Stimulated activated memory B cell treated with anti-CD40 and anti-IgM and Interleukin-4, amounts not matched to agents 10 μg/mL and 1 μg/mL and 100 μg/mL, for 72 hours (primary cell): ENCODE results near the gene NXN.
A peak's percentile ranks its signal among the peaks of the same experiment; 100 is the strongest.

Source experiments
- ATAC-seq: fragments of 150-1000 bp; cut with Tn5 transposase; 2 replicates; pipeline ENCODE4 v1.10.0; 2021
- H3K27ac Mint-ChIP-seq: one replicate; pipeline ENCODE4 v1.8.0; 2022; ENCODE audit warnings: mild to moderate bottlenecking, mixed read lengths
- H3K27me3 Mint-ChIP-seq: one replicate; pipeline ENCODE4 v1.8.0; 2022; ENCODE audit warnings: mixed read lengths
- H3K36me3 Mint-ChIP-seq: one replicate; pipeline ENCODE4 v1.8.0; 2022; ENCODE audit warnings: mixed read lengths
- H3K4me1 Mint-ChIP-seq: one replicate; pipeline ENCODE4 v1.8.0; 2022; ENCODE audit warnings: mixed read lengths
- H3K4me3 Mint-ChIP-seq: one replicate; pipeline ENCODE4 v1.8.0; 2022; ENCODE audit warnings: mild to moderate bottlenecking, moderate library complexity, mixed read lengths
- H3K9me3 Mint-ChIP-seq: one replicate; pipeline ENCODE4 v1.8.0; 2022; ENCODE audit warnings: mixed read lengths

NXN gene

GRCh38 chr17:979539-980405 lies at the start of gene NXN:
TSS of gene NXN (minus strand) at chr17:979776.
- Mint-ChIP-seq H3K27ac (peak within 1 kb of the TSS; percentile 70), H3K4me1 (peaks cover 23% of the 10 kb centered on the region), H3K27me3 (peaks cover 30% of the 10 kb centered on the region), H3K36me3 (no peaks in the 10 kb centered on the region), H3K9me3 (no peaks in the 10 kb centered on the region), H3K4me3 (peak within 1 kb of the TSS; percentile 84)
- peak; percentile 91 for ATAC-seq

- Mint-ChIP-seq H3K9me3 (no peaks in the 10 kb centered on the region), H3K27me3 (no peaks in the 10 kb centered on the region), H3K4me3 (no peak overlapping the region), H3K27ac (no peak overlapping the region), H3K36me3 (peaks cover 11% of the 10 kb centered on the region), H3K4me1 (peaks cover under 1% of the 10 kb centered on the region)
- ATAC-seq: no peak
Observed at GRCh38 chr17:1027044-1027443, 47.5 kb upstream of the NXN start.

DNA sequence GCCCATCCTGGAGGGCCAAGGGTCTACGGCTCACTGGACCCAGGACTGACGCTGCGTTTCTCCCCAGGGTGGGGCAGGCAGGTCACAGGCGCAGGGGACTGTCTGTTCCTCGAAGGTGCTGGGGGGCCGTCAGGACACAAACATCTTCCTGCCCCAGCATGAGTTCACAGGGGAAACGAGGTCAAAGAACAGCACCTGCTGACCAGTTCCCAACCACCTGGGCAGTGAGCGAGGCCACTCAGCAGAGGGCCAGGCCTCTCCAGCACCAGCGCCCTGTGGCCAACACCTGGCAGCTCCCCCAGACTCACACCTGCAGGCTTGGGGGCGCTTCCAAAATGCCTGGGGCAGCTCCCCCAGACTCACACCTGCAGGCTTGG lies 47.0 kb upstream of the NXN start:
- peaks cover 11% of the 10 kb centered on the region for H3K36me3 Mint-ChIP-seq

DNA sequence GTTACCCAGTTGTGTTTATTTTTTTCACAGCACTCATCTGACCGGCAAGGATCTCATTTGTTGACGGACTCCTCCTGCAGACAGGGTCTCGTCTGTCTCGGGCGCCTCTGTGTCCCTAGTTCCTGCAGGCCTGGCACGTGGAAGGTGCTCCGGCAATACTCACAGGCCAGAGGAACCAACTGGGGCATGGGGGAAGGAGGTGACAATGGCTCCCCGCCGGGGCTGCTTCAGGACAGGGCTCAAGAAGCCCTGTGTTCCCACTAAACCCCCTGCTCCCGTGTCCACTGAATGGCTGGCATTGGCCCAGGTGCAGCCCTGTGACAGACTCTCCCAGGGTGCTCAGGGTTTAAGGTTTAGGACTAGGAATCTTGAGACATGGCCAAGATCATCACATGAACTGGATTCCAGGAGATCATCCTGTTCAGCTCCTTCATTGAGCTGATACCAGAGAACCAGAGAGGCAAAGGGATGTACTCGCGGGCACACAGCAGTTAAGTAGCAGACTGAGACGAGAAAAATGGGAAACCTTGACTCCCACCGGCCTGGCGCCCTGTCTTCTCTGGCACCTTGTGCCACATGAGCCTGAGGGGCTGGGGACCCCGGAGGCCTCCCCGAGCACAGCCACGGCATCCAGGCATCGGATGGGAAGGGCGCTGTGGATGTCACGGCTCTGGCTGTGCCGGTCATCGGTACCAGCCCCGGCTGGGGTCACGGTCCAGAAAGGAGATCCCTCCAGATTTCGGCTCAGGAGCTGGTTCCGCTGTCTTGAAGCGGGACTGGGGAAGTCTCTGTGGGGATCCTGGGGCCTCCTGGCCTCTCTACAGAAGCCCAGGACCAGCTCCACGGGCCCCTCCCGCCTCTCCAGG lies 46.4 kb upstream of the NXN start:
- H3K27ac Mint-ChIP-seq: no peak overlapping the region
- no peaks in the 10 kb centered on the region for H3K27me3 Mint-ChIP-seq
- peaks cover 11% of the 10 kb centered on the region for H3K36me3 Mint-ChIP-seq
- no peak for ATAC-seq
- no peaks in the 10 kb centered on the region for H3K9me3 Mint-ChIP-seq
- no peaks in the 10 kb centered on the region for H3K4me1 Mint-ChIP-seq
- H3K4me3 Mint-ChIP-seq: no peak overlapping the region

More for the DNA sequence above, 47.0 kb upstream of the NXN start:
- Mint-ChIP-seq H3K4me3 (no peak overlapping the region), H3K4me1 (no peaks in the 10 kb centered on the region), H3K27me3 (no peaks in the 10 kb centered on the region), H3K27ac (no peak overlapping the region), H3K9me3 (no peaks in the 10 kb centered on the region)
- no peak for ATAC-seq

DNA sequence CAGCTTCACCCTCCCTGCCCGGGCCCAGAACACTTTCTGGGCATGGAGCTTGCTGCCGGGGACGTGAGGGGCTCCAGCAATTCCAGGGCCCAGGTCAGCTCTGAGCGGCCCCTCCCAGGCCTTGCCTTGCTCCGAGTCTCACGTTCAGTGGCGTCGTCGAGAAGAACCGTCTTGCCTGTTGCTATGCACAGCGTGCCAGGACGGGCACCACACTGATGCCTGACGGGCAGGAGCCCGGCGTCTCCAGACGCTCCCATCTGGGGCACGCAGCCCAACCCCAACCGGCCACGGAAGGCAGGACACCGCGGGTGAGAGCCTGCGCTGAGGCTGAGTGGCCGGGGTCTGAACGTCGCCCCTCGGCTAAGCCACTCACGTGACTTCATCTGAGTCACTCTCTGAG lies 44.5 kb upstream of the NXN start:
- Mint-ChIP-seq H3K27me3 (no peaks in the 10 kb centered on the region), H3K9me3 (no peaks in the 10 kb centered on the region), H3K4me1 (no peaks in the 10 kb centered on the region), H3K36me3 (peaks cover 17% of the 10 kb centered on the region), H3K27ac (no peak overlapping the region), H3K4me3 (no peak overlapping the region)
- ATAC-seq: no peak

DNA sequence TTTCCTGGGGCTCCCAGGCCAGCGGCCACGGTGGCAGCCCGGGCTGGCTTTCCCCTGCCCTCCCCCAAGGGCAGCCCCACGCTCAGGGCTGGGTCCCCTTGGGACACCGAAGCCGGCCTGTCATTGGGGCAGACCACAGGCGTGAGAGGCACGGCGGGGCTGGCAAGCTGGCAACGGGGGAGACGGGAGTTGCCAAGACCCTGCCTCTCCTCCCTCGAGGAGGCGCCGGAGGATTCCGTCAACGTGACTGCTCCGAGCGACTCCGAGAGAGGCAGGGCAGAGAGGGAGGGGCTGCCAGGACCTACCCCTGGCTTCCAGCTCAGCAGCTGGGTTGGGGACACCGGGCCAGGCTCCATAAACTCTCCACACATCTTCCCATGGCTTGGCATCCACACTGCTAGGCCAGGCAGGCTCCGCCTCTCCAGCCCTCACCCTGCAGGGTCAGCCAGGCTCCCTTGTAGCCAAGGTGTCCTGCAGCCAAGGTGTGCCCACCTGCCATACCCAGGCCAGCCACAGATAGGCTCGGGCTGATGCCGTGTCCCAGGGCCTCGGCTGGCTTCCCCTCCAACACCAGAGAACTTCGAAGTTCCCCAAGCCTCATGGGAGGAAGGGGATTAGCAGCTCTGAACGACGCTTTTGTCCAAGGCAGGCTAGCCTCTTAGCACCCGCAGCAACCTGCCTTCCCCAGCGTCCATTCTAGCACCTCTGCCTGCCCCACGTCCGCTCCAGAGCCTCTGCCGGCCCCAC lies 42.9 kb upstream of the NXN start:
- no peak overlapping the region for H3K27ac Mint-ChIP-seq
- peaks cover 17% of the 10 kb centered on the region for H3K36me3 Mint-ChIP-seq
- H3K27me3 Mint-ChIP-seq: no peaks in the 10 kb centered on the region
- ATAC-seq: no peak
- H3K9me3 Mint-ChIP-seq: no peaks in the 10 kb centered on the region
- H3K4me3 Mint-ChIP-seq: no peak overlapping the region
- no peaks in the 10 kb centered on the region for H3K4me1 Mint-ChIP-seq

DNA sequence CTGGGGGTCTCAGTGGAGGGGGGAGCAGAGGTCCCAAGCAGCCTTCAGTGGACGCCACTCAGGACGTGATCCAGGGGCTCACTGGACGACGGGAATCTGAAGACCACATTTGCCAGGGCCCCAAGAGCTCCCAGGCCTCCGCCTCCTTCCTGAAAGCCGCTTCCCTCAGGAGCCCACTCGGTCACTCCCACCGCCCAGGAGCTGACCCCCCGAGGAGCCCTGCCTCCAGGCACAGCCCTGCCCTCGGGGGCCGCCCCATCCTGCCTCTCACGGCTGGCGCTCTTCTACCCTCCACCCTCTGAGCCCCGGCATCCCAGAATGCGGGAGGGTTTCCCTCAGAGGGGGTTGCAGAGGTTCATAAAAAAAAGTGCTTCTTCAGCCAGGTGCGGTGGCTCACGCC lies 41.6 kb upstream of the NXN start:
- Mint-ChIP-seq H3K27ac (no peak overlapping the region), H3K27me3 (no peaks in the 10 kb centered on the region), H3K36me3 (peaks cover 15% of the 10 kb centered on the region), H3K4me1 (no peaks in the 10 kb centered on the region), H3K4me3 (no peak overlapping the region), H3K9me3 (no peaks in the 10 kb centered on the region)
- no peak for ATAC-seq

- H3K27me3 Mint-ChIP-seq: no peaks in the 10 kb centered on the region
- no peaks in the 10 kb centered on the region for H3K4me1 Mint-ChIP-seq
- no peak for ATAC-seq
- peaks cover 6% of the 10 kb centered on the region for H3K36me3 Mint-ChIP-seq
- H3K4me3 Mint-ChIP-seq: no peak overlapping the region
- no peaks in the 10 kb centered on the region for H3K9me3 Mint-ChIP-seq
- no peak overlapping the region for H3K27ac Mint-ChIP-seq
Observed at GRCh38 chr17:1019451-1019850, 39.9 kb upstream of the NXN start.

GRCh38 chr17:1018547-1018946 lies 39.0 kb upstream of the NXN start:
- Mint-ChIP-seq H3K4me3 (no peak overlapping the region), H3K27me3 (no peaks in the 10 kb centered on the region), H3K9me3 (no peaks in the 10 kb centered on the region), H3K4me1 (no peaks in the 10 kb centered on the region), H3K36me3 (peaks cover 6% of the 10 kb centered on the region), H3K27ac (no peak overlapping the region)
- ATAC-seq: no peak

GRCh38 chr17:1013729-1014090 lies 34.1 kb upstream of the NXN start:
- Mint-ChIP-seq H3K27ac (no peak overlapping the region), H3K27me3 (no peaks in the 10 kb centered on the region), H3K4me1 (no peaks in the 10 kb centered on the region), H3K36me3 (no peaks in the 10 kb centered on the region), H3K9me3 (no peaks in the 10 kb centered on the region), H3K4me3 (no peak overlapping the region)
- ATAC-seq: no peak

- peak; percentile 38 for ATAC-seq
- Mint-ChIP-seq H3K4me1 (no peaks in the 10 kb centered on the region), H3K27ac (no peak overlapping the region), H3K4me3 (no peak overlapping the region), H3K9me3 (no peaks in the 10 kb centered on the region), H3K36me3 (no peaks in the 10 kb centered on the region), H3K27me3 (no peaks in the 10 kb centered on the region)
Observed at GRCh38 chr17:1012823-1013728, 33.5 kb upstream of the NXN start.

- Mint-ChIP-seq H3K4me3 (no peak overlapping the region), H3K4me1 (no peaks in the 10 kb centered on the region), H3K36me3 (no peaks in the 10 kb centered on the region), H3K27me3 (no peaks in the 10 kb centered on the region), H3K27ac (no peak overlapping the region), H3K9me3 (no peaks in the 10 kb centered on the region)
- ATAC-seq: no peak
Observed at GRCh38 chr17:1011760-1012735, 32.5 kb upstream of the NXN start.

DNA sequence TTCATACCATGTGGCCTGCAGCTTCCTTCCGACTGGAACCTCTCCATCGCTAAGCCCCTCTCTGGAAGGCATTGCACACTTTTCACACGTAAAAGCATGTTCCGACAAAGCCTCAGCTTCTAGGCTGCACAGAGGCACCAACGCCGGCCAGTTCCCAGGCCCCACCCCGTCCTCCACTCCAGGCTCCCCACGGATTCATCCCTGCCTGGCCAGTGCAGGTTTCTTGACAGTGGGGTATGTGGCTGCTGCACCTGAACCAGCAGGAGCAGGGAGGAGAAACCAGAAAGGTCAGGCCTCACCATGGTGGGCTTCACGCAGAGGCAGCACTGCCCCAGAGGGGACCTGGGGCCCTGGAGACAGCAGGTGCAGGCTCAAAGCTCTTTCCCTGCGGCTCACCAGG lies 31.6 kb upstream of the NXN start:
- H3K36me3 Mint-ChIP-seq: no peaks in the 10 kb centered on the region

GRCh38 chr17:1010586-1010985 lies 31.0 kb upstream of the NXN start:
- no peak overlapping the region for H3K27ac Mint-ChIP-seq
- ATAC-seq: no peak
- no peak overlapping the region for H3K4me3 Mint-ChIP-seq
- H3K27me3 Mint-ChIP-seq: no peaks in the 10 kb centered on the region
- H3K4me1 Mint-ChIP-seq: no peaks in the 10 kb centered on the region
- no peaks in the 10 kb centered on the region for H3K9me3 Mint-ChIP-seq
- peaks cover 5% of the 10 kb centered on the region for H3K36me3 Mint-ChIP-seq

More for the DNA sequence above, 31.6 kb upstream of the NXN start:
- no peak overlapping the region for H3K4me3 Mint-ChIP-seq
- H3K27ac Mint-ChIP-seq: no peak overlapping the region
- ATAC-seq: no peak
- no peaks in the 10 kb centered on the region for H3K9me3 Mint-ChIP-seq
- no peaks in the 10 kb centered on the region for H3K27me3 Mint-ChIP-seq
- H3K4me1 Mint-ChIP-seq: no peaks in the 10 kb centered on the region
